ENCODE results near the gene SORL1. TPM values are rescaled to one million over a fixed set of nuclear protein-coding genes. Genes with fewer than 3 reads are reported as not detected.

SORL1 gene
- total and polyA plus RNA-seq, 3 donors from 2014 or later = 14.7 to 30.0 (median 21.8) TPM

DNA sequence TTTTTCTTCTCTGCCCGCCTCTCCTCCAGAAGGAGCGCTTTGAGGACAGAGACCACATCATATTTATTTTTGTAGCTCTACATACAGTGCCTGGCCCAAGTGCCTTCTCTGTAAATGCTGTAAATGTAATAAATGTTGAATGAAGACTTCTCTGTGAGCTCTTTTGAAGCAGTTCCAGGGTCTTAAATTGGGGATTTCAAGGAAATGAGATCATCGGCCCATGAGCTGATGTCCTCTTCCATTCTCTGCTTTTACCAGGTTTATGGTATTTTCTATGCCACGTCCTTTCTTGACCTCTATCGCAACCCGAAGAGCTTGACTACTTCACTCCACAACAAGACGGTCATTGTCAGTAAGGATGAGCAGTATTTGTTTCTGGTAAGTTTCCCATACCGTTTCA, 166.4 kb downstream of the SORL1 start:
- WGBS, 2 donors = 91 to 96% methylated on average over 8 of the region's 8 CpGs
- Histone ChIP-seq H3K9me3 (no peaks in the 10 kb centered on the region), H3K36me3 (ENCODE audit: low read depth, missing control alignments) (no peaks in the 10 kb centered on the region), H3K27me3 (no peaks in the 10 kb centered on the region), H3K27ac (no peak overlapping the region), H3K4me3 (no peak overlapping the region), H3K4me1 (no peaks in the 10 kb centered on the region)
- intact Hi-C loops (cut with DNase I; ENCODE audit: low total_unique reads) = no loop called here
- DNase-seq = no peak
- no peak for TF ChIP-seq POLR2A (IDR thresholded peaks at IDR 0.05)
- TF ChIP-seq, protein P1, sequence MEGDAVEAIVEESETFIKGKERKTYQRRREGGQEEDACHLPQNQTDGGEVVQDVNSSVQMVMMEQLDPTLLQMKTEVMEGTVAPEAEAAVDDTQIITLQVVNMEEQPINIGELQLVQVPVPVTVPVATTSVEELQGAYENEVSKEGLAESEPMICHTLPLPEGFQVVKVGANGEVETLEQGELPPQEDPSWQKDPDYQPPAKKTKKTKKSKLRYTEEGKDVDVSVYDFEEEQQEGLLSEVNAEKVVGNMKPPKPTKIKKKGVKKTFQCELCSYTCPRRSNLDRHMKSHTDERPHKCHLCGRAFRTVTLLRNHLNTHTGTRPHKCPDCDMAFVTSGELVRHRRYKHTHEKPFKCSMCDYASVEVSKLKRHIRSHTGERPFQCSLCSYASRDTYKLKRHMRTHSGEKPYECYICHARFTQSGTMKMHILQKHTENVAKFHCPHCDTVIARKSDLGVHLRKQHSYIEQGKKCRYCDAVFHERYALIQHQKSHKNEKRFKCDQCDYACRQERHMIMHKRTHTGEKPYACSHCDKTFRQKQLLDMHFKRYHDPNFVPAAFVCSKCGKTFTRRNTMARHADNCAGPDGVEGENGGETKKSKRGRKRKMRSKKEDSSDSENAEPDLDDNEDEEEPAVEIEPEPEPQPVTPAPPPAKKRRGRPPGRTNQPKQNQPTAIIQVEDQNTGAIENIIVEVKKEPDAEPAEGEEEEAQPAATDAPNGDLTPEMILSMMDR (IDR thresholded peaks at IDR 0.05) = no peak

DNA sequence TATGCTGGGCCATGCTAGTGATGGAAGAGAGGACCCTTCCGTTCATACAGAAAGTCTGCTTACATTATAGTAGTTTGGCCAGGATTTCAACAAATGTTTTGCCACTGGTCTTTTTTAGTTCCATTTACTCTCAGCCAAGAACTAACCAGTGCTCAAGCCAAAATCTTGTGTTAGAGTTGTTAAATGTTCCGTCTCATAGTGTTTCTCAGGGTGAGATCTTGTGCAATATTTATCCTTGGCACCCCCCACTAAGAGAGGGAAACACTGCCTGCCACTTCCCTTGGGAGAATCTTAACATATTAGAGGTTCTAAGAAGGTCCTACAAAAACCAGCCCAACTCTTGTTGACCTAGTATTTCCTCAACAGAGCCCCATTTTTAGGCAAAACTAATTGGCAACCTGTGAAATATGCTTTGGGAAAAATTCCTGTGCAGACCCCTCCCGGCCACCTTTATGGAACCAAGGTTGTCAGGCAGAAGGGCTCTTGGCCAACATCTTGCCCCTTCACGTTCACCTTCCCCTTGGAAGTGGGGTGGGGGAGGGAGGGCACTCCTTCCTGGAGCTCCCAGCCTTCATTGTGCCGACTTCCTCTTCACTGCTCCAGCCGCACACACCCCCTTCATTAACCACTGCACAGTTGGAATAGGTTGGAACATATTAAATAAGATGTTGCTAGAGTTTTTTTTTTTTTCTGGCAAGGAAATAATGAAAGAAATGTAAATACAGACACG, 173.8 kb downstream of the SORL1 start:
- 68 to 69% methylated on average over 7 of the region's 7 CpGs for WGBS, 2 donors
- H3K36me3 ChIP-seq (ENCODE audit: low read depth, missing control alignments) = no peaks in the 10 kb centered on the region
- no peak overlapping the region for H3K27ac ChIP-seq
- peak; percentile 25 for DNase-seq
- no peaks in the 10 kb centered on the region for H3K27me3 ChIP-seq
- H3K4me1 ChIP-seq = peaks cover 5% of the 10 kb centered on the region
- no peak for TF ChIP-seq POLR2A (IDR thresholded peaks at IDR 0.05)
- TF ChIP-seq, protein P1 (IDR thresholded peaks at IDR 0.05) = no peak
- no peak overlapping the region for H3K4me3 ChIP-seq
- H3K9me3 ChIP-seq = no peaks in the 10 kb centered on the region
- intact Hi-C loops (cut with DNase I; ENCODE audit: low total_unique reads) = no loop called here

DNA sequence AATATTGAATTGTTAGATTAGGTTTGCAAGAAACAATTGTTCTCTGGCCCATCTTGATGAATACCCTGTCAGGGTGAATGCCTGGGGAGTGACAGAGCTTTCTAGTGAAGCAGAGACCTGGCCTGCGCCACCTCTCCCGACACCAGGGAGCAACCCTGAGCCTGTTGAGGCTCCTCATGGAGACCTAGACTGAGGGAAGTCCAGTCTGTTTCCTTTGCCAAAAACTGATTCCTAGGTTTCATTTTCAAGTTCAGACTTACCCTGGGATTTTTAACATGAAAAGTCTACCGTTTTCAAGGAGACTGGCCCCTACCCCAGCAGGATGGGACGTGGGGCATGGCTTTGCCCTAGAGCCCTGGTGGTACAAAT, 174.4 kb downstream of the SORL1 start:
- WGBS, 2 donors = 83 to 86% methylated on average over 4 of the region's 4 CpGs
- intact Hi-C loops (cut with DNase I; ENCODE audit: low total_unique reads) = no loop called here
- H3K27me3 ChIP-seq = no peaks in the 10 kb centered on the region
- H3K36me3 ChIP-seq (ENCODE audit: low read depth, missing control alignments) = no peaks in the 10 kb centered on the region
- TF ChIP-seq, protein P1 (IDR thresholded peaks at IDR 0.05) = no peak
- TF ChIP-seq POLR2A (IDR thresholded peaks at IDR 0.05) = no peak
- H3K4me3 ChIP-seq = no peak overlapping the region
- no peak for DNase-seq
- no peak overlapping the region for H3K27ac ChIP-seq
- no peaks in the 10 kb centered on the region for H3K9me3 ChIP-seq
- H3K4me1 ChIP-seq = peaks cover 5% of the 10 kb centered on the region

- Histone ChIP-seq H3K9me3 (no peaks in the 10 kb centered on the region), H3K4me3 (no peak overlapping the region), H3K27me3 (no peaks in the 10 kb centered on the region), H3K36me3 (ENCODE audit: low read depth, missing control alignments) (no peaks in the 10 kb centered on the region), H3K27ac (no peak overlapping the region), H3K4me1 (peaks cover 5% of the 10 kb centered on the region)
- WGBS, 2 donors = 79 to 87% methylated on average over 2 of the region's 2 CpGs
- no peak for DNase-seq
- no peak for TF ChIP-seq POLR2A (IDR thresholded peaks at IDR 0.05)
- TF ChIP-seq, protein P1 (IDR thresholded peaks at IDR 0.05) = no peak
- intact Hi-C loops (cut with DNase I; ENCODE audit: low total_unique reads) = no loop called here
Measured at GRCh38 chr11:121626980-121627379, 174.9 kb downstream of the SORL1 start.

DNA sequence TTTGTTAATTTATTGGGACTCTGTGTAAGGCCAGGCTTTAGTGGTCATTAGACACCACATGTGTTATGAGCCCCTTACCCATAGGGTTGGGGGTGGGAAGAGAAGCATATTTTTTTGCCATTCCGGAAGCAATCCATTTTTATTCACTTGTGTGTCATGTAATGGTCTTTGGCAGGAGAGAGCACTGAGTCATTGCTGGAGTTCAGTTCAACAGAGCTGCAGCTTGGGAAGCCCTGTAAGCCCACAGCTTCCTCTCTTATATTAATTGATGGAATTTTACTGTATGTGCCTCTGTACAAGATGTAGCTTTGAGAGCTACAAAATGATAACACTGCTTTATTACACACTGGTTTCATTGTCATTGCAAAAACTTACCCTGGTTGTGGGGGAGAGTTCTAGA, 177.9 kb downstream of the SORL1 start:
- no peaks in the 10 kb centered on the region for H3K27me3 ChIP-seq
- peaks cover 5% of the 10 kb centered on the region for H3K4me1 ChIP-seq
- no peak for DNase-seq
- H3K4me3 ChIP-seq = no peak overlapping the region
- no peak overlapping the region for H3K27ac ChIP-seq
- no peaks in the 10 kb centered on the region for H3K36me3 ChIP-seq (ENCODE audit: low read depth, missing control alignments)
- intact Hi-C loops (cut with DNase I; ENCODE audit: low total_unique reads) = no loop called here
- WGBS, 2 donors = 72 to 77% methylated on average over 1 of the region's 1 CpG
- TF ChIP-seq, protein P1 (IDR thresholded peaks at IDR 0.05) = no peak
- no peak for TF ChIP-seq POLR2A (IDR thresholded peaks at IDR 0.05)
- no peaks in the 10 kb centered on the region for H3K9me3 ChIP-seq

All from testis (tissue), 3 donors.